H9 (cell line): ENCODE data around the gene OSCAR. TPM values are rescaled to one million over a fixed set of nuclear protein-coding genes. Genes with fewer than 3 reads are reported as not detected.

Experiments
- DNase-seq: peaks from one replicate; pipeline ENCODE4 v3.0.0-alpha.2; 2017
- H2AFZ ChIP-seq: one replicate; pipeline ENCODE4 v1.6.1; 2013; ENCODE audit warnings: mild to moderate bottlenecking, low read length, control low read depth, moderate library complexity
- H2AK5ac ChIP-seq: 2 replicates; pipeline ENCODE4 v1.6.1; 2013; ENCODE audit warnings: low read length, control low read depth, mixed read lengths; ENCODE audit not compliant: insufficient read length
- H2BK120ac ChIP-seq: one replicate; pipeline ENCODE4 v1.6.1; 2013; ENCODE audit warnings: low read depth, mild to moderate bottlenecking, low read length, control low read depth, inconsistent platforms; ENCODE audit not compliant: poor library complexity, severe bottlenecking
- H2BK12ac ChIP-seq: 2 replicates; pipeline ENCODE4 v1.6.1; 2013; ENCODE audit warnings: low read length, control low read depth, mixed read lengths, low read depth; ENCODE audit not compliant: insufficient read length
- H2BK15ac ChIP-seq: 2 replicates; pipeline ENCODE4 v1.6.1; 2013; ENCODE audit warnings: low read depth, low read length, control low read depth
- H2BK20ac ChIP-seq: one replicate; pipeline ENCODE4 v1.6.1; 2013; ENCODE audit warnings: low read depth, mild to moderate bottlenecking, low read length, control low read depth, inconsistent platforms; ENCODE audit not compliant: poor library complexity, severe bottlenecking
- H2BK5ac ChIP-seq: 2 replicates; pipeline ENCODE4 v1.6.1; 2013; ENCODE audit warnings: low read length, control low read depth, mixed read lengths; ENCODE audit not compliant: insufficient read length
- H3K14ac ChIP-seq: 2 replicates; pipeline ENCODE4 v1.6.1; 2013; ENCODE audit warnings: low read length, control low read depth; ENCODE audit not compliant: insufficient read depth
- H3K18ac ChIP-seq: 2 replicates; pipeline ENCODE4 v1.6.1; 2013; ENCODE audit warnings: low read depth, mild to moderate bottlenecking, mixed read lengths, low read length, control low read depth; ENCODE audit not compliant: insufficient read length
- H3K23ac ChIP-seq: 2 replicates; pipeline ENCODE4 v1.6.1; 2013; ENCODE audit warnings: low read length, control low read depth, mixed read lengths, low read depth; ENCODE audit not compliant: insufficient read length
- H3K23me2 ChIP-seq: 2 replicates; pipeline ENCODE4 v1.6.1; 2013; ENCODE audit warnings: low read depth, mild to moderate bottlenecking, mixed read lengths, low read length, control low read depth; ENCODE audit not compliant: insufficient read length, poor library complexity, severe bottlenecking
- H3K27ac ChIP-seq: 2 replicates; pipeline ENCODE4 v1.5.1; 2013; ENCODE audit warnings: low read length, control low read depth, mixed read lengths, low read depth; ENCODE audit not compliant: insufficient read length
- H3K27me3 ChIP-seq: 2 replicates; pipeline ENCODE4 v1.6.1; 2013; ENCODE audit warnings: low read length, control low read depth, inconsistent platforms; ENCODE audit not compliant: insufficient read depth
- H3K4ac ChIP-seq: 2 replicates; pipeline ENCODE4 v1.6.1; 2013; ENCODE audit warnings: low read depth, mild to moderate bottlenecking, control low read depth, inconsistent platforms, low read length, moderate library complexity
- H3K4me1 ChIP-seq: 2 replicates; pipeline ENCODE4 v1.6.1; 2013; ENCODE audit warnings: low read length, control low read depth, inconsistent platforms; ENCODE audit not compliant: insufficient read depth
- H3K4me2 ChIP-seq: 2 replicates; pipeline ENCODE4 v1.6.1; 2013; ENCODE audit warnings: low read length, control low read depth, mixed read lengths; ENCODE audit not compliant: insufficient read length, insufficient read depth
- H3K56ac ChIP-seq: 2 replicates; pipeline ENCODE4 v1.6.1; 2013; ENCODE audit warnings: low read depth, mild to moderate bottlenecking, mixed read lengths, low read length, control low read depth; ENCODE audit not compliant: insufficient read length
- H3K79me1 ChIP-seq: 2 replicates; pipeline ENCODE4 v1.6.1; 2013; ENCODE audit warnings: low read depth, mild to moderate bottlenecking, moderate library complexity, low read length, control low read depth, inconsistent platforms; ENCODE audit not compliant: insufficient read depth, poor library complexity, severe bottlenecking
- H3K79me2 ChIP-seq: 2 replicates; pipeline ENCODE4 v1.6.1; 2013; ENCODE audit warnings: low read length, control low read depth, inconsistent platforms; ENCODE audit not compliant: insufficient read depth
- H3K9ac ChIP-seq: 2 replicates; pipeline ENCODE4 v1.6.1; 2013; ENCODE audit warnings: low read length, control low read depth, mixed read lengths; ENCODE audit not compliant: insufficient read length; ENCODE audit errors: extremely low read depth
- H3K9me3 ChIP-seq: one replicate; pipeline ENCODE4 v1.6.1; 2013; ENCODE audit warnings: low read depth, low read length, inconsistent platforms; ENCODE audit not compliant: control insufficient read depth
- H3T11ph ChIP-seq: one replicate; pipeline ENCODE4 v1.6.1; 2013; ENCODE audit warnings: mild to moderate bottlenecking, low read length, control low read depth, inconsistent platforms
- H4K20me1 ChIP-seq: one replicate; pipeline ENCODE4 v1.6.1; 2013; ENCODE audit not compliant: control insufficient read depth, insufficient read length, insufficient read depth
- H4K5ac ChIP-seq: 2 replicates; pipeline ENCODE4 v1.6.1; 2013; ENCODE audit warnings: low read depth, mild to moderate bottlenecking, mixed read lengths, low read length, control low read depth; ENCODE audit not compliant: insufficient read length
- H4K8ac ChIP-seq: replicated peaks from 2 replicates; pipeline ENCODE4 v1.6.1; 2013; ENCODE audit warnings: low read length, control low read depth, mixed read lengths, low read depth; ENCODE audit not compliant: insufficient read length
- H4K91ac ChIP-seq: 2 replicates; pipeline ENCODE4 v1.6.1; 2013; ENCODE audit warnings: low read depth, mild to moderate bottlenecking, moderate library complexity, mixed read lengths, low read length, control low read depth; ENCODE audit not compliant: insufficient read length
- H3K27ac Mint-ChIP-seq, 3 experiments: 2 replicates in 2 of 3; 3 replicates in 1 of 3; pipeline ENCODE4 v1.8.0; 2020 to 2021; ENCODE audit warnings: mixed read lengths in 3 of 3, mild to moderate bottlenecking in 1 of 3, moderate library complexity in 1 of 3
- H3K27me3 Mint-ChIP-seq: 2 replicates; pipeline ENCODE4 v1.8.0; 2021; ENCODE audit warnings: low read depth, mild to moderate bottlenecking, moderate library complexity, mixed read lengths
- H3K36me3 Mint-ChIP-seq, 3 experiments: 2 replicates in 2 of 3; 3 replicates in 1 of 3; pipeline ENCODE4 v1.8.0; 2020 to 2021; ENCODE audit warnings: low read depth in 3 of 3, mixed read lengths in 3 of 3; ENCODE audit not compliant: insufficient read depth in 1 of 3
- H3K4me1 Mint-ChIP-seq, 2 experiments: 2 replicates each; pipeline ENCODE4 v1.8.0; 2020; ENCODE audit warnings: mixed read lengths in 2 of 2
- H3K4me3 Mint-ChIP-seq, 2 experiments: 2 replicates in 1 of 2; 3 replicates in 1 of 2; pipeline ENCODE4 v1.8.0; 2020 to 2021; ENCODE audit warnings: mild to moderate bottlenecking in 2 of 2, mixed read lengths in 2 of 2, moderate library complexity in 1 of 2
- H3K9me3 Mint-ChIP-seq, 2 experiments: 2 replicates in 1 of 2; 3 replicates in 1 of 2; pipeline ENCODE4 v1.8.0; 2020; ENCODE audit warnings: mild to moderate bottlenecking in 2 of 2, mixed read lengths in 2 of 2, moderate library complexity in 1 of 2
- WGBS: extraction: QIAGEN DNeasy Blood & Tissue Kit; methylation state at CpG from one replicate; pipeline ENCODE4 v1.1.7; 2013; ENCODE audit warnings: missing lambda C conversion rate, low lambda C conversion rate, mixed read lengths; ENCODE audit not compliant: insufficient read length; ENCODE audit errors: extremely low coverage; 5-methylcytosine and 5-hydroxymethylcytosine counted together
- total RNA-seq: library from RNA; stranded (reverse); gene quantifications from 2 replicates; pipeline ENCODE4 v1.2.1, GENCODE V29; 2021
- TF ChIP-seq, protein P1 (sequence below): fragments of 200-600 bp; sonication (generic); conservative IDR thresholded peaks from 3 replicates; pipeline ENCODE4 v1.8.0; 2021; ENCODE audit warnings: antibody characterized with exemption, mild to moderate bottlenecking

OSCAR gene
- total RNA-seq, 1 experiment from 2014 or later, result 0.24 TPM

DNA sequence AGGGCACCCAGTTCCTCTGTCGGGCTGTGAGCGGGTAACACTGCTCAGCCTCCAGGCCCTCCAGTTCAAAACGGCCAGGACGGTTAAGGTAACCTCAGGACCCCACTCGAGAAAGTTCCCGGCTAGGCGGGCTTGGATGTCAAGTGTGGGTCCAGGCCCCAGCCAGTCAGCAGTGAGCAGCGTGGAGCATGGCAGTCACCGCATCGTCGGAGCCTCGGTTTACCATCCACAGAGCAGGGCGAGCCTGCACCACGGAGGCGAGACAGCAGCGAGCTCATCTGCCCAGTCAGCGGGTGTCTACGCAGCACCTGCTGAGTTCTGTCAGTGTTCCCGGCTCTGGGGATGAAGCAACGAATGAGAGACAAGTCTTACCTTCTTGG, 29.0 kb upstream of the OSCAR start:
- Histone ChIP-seq H4K8ac (no peak overlapping the region), H3K4me1 (no peaks in the 10 kb centered on the region), H2BK120ac (no peak overlapping the region), H3K23me2 (peaks cover 4% of the 10 kb centered on the region), H2BK20ac (no peak overlapping the region), H2AK5ac (no peak overlapping the region), H3K56ac (no peak overlapping the region), H3K4ac (no peak overlapping the region), H3K79me2 (no peaks in the 10 kb centered on the region), H3K14ac (no peak overlapping the region), H3K4me2 (no peak overlapping the region), H2BK12ac (no peak overlapping the region), H3T11ph (no peak overlapping the region), H2AFZ (no peak overlapping the region), H4K5ac (no peak overlapping the region), H3K9ac (no peak overlapping the region), H3K23ac (no peak overlapping the region), H3K27me3 (no peaks in the 10 kb centered on the region), H2BK15ac (no peak overlapping the region), H2BK5ac (no peak overlapping the region), H3K18ac (no peak overlapping the region), H3K9me3 (peaks cover 4% of the 10 kb centered on the region), H4K91ac (no peak overlapping the region), H4K20me1 (peaks cover 3% of the 10 kb centered on the region), H3K27ac (no peak overlapping the region), H3K79me1 (peaks cover 4% of the 10 kb centered on the region)
- Mint-ChIP-seq H3K4me3 (no peak overlapping the region), H3K27ac (no peak overlapping the region), H3K27me3 (peaks cover 1% of the 10 kb centered on the region; the same call in 1 of the 2 replicates), H3K9me3 (peaks cover 11 to 12% of the 10 kb centered on the region in 2 experiments), H3K36me3 (peaks cover 31 to 75% (median 62%) of the 10 kb centered on the region in 3 experiments), H3K4me1 (peaks cover 4% of the 10 kb centered on the region in 2 experiments; a peak in 2 of 4 replicates)
- no peak for DNase-seq
- no CpG with 5 or more reads among the region's 20 CpGs for WGBS
- TF ChIP-seq, protein P1, sequence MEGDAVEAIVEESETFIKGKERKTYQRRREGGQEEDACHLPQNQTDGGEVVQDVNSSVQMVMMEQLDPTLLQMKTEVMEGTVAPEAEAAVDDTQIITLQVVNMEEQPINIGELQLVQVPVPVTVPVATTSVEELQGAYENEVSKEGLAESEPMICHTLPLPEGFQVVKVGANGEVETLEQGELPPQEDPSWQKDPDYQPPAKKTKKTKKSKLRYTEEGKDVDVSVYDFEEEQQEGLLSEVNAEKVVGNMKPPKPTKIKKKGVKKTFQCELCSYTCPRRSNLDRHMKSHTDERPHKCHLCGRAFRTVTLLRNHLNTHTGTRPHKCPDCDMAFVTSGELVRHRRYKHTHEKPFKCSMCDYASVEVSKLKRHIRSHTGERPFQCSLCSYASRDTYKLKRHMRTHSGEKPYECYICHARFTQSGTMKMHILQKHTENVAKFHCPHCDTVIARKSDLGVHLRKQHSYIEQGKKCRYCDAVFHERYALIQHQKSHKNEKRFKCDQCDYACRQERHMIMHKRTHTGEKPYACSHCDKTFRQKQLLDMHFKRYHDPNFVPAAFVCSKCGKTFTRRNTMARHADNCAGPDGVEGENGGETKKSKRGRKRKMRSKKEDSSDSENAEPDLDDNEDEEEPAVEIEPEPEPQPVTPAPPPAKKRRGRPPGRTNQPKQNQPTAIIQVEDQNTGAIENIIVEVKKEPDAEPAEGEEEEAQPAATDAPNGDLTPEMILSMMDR, result no peak
